ENCODE data around the gene TNRC6C. TPM values are rescaled to one million over a fixed set of nuclear protein-coding genes. Genes with fewer than 3 reads are reported as not detected.

TNRC6C gene
- polyA plus RNA-seq, 1 donor (not counting 4 experiments of a cell fraction or from before 2014, with no cell fraction given), result 0.34 TPM

- TF ChIP-seq EZH2 (IDR thresholded peaks at IDR 0.05; ENCODE audit: low read length) (no peak), CTCF (optimal IDR thresholded peaks at IDR 0.05 in 1 of 3, IDR thresholded peaks at IDR 0.05 in 1 of 3, conservative IDR thresholded peaks at IDR 0.05 in 1 of 3; ENCODE audit: extremely low read depth in 1 of 3, insufficient read depth in 2 of 3, low read length in 3 of 3) (no peak)
- H4K20me1 ChIP-seq (ENCODE audit: control insufficient read depth, extremely low read depth, insufficient read depth, low read length), result no peaks in the 10 kb centered on the region
- H3K79me2 ChIP-seq (ENCODE audit: control insufficient read depth, insufficient read depth, low read length), result peaks cover 4% of the 10 kb centered on the region
- H3K4me1 ChIP-seq (ENCODE audit: control insufficient read depth, extremely low read depth, insufficient read depth, low read length), result peaks cover 5% of the 10 kb centered on the region
- no peak overlapping the region for H2AFZ ChIP-seq (ENCODE audit: control insufficient read depth, low read length)
- H3K9ac ChIP-seq (ENCODE audit: control insufficient read depth, extremely low read depth, insufficient read depth, low read length), result no peak overlapping the region
- dilution Hi-C loops (cut with MboI; ENCODE audit: extremely low pct_ligation_motif_present, low sequenced_read_pairs), result no loop called here
- no peak overlapping the region for H3K4me3 ChIP-seq (ENCODE audit: control insufficient read depth in 2 of 3, extremely low read depth in 1 of 3, insufficient read depth in 2 of 3, low read depth in 1 of 3, low read length in 3 of 3)
- no peaks in the 10 kb centered on the region for H3K9me3 ChIP-seq (ENCODE audit: control insufficient read depth, low read depth, low read length)
- no peaks in the 10 kb centered on the region for H3K27me3 ChIP-seq (ENCODE audit: control insufficient read depth, extremely low read depth, insufficient read depth, low read length)
- no peaks in the 10 kb centered on the region for H3K9me1 ChIP-seq (ENCODE audit: control insufficient read depth, extremely low read depth, insufficient read depth, low read length)
- no peak overlapping the region for H3K4me2 ChIP-seq (ENCODE audit: control insufficient read depth, extremely low read depth, insufficient read depth, low read depth, low read length)
- H3K27ac ChIP-seq (ENCODE audit: control insufficient read depth, insufficient read depth, low read length), result no peak overlapping the region
- FAIRE-seq (no peak), DNase-seq (ENCODE audit: low read depth, low spot score) (no peak)
- peaks cover 6 to 21% of the 10 kb centered on the region in 2 experiments for H3K36me3 ChIP-seq (ENCODE audit: control insufficient read depth in 2 of 2, extremely low read depth in 1 of 2, insufficient read depth in 2 of 2, low read length in 2 of 2)
These were observed 163.9 kb downstream of the TNRC6C start for GRCh38 chr17:78122216-78122930.

GRCh38 chr17:78122931-78123249 lies 164.4 kb downstream of the TNRC6C start:
- no peaks in the 10 kb centered on the region for H3K9me3 ChIP-seq (ENCODE audit: control insufficient read depth, low read depth, low read length)
- H3K79me2 ChIP-seq (ENCODE audit: control insufficient read depth, insufficient read depth, low read length), result peaks cover 4% of the 10 kb centered on the region
- H3K9me1 ChIP-seq (ENCODE audit: control insufficient read depth, extremely low read depth, insufficient read depth, low read length), result no peaks in the 10 kb centered on the region
- H3K27me3 ChIP-seq (ENCODE audit: control insufficient read depth, extremely low read depth, insufficient read depth, low read length), result no peaks in the 10 kb centered on the region
- H3K4me2 ChIP-seq (ENCODE audit: control insufficient read depth, extremely low read depth, insufficient read depth, low read depth, low read length), result no peak overlapping the region
- H3K4me3 ChIP-seq (ENCODE audit: control insufficient read depth in 2 of 3, extremely low read depth in 1 of 3, insufficient read depth in 2 of 3, low read depth in 1 of 3, low read length in 3 of 3), result no peak overlapping the region
- DNase-seq (ENCODE audit: low read depth, low spot score), result no peak
- H4K20me1 ChIP-seq (ENCODE audit: control insufficient read depth, extremely low read depth, insufficient read depth, low read length), result no peaks in the 10 kb centered on the region
- H3K9ac ChIP-seq (ENCODE audit: control insufficient read depth, extremely low read depth, insufficient read depth, low read length), result no peak overlapping the region
- H2AFZ ChIP-seq (ENCODE audit: control insufficient read depth, low read length), result no peak overlapping the region
- H3K36me3 ChIP-seq (ENCODE audit: control insufficient read depth in 2 of 2, extremely low read depth in 1 of 2, insufficient read depth in 2 of 2, low read length in 2 of 2), result peaks cover 6 to 21% of the 10 kb centered on the region in 2 experiments
- peaks cover 6% of the 10 kb centered on the region for H3K4me1 ChIP-seq (ENCODE audit: control insufficient read depth, extremely low read depth, insufficient read depth, low read length)
- no peak overlapping the region for H3K27ac ChIP-seq (ENCODE audit: control insufficient read depth, insufficient read depth, low read length)
- TF ChIP-seq EZH2 (IDR thresholded peaks at IDR 0.05; ENCODE audit: low read length) (no peak), CTCF (optimal IDR thresholded peaks at IDR 0.05 in 1 of 3, IDR thresholded peaks at IDR 0.05 in 1 of 3, conservative IDR thresholded peaks at IDR 0.05 in 1 of 3; ENCODE audit: extremely low read depth in 1 of 3, insufficient read depth in 2 of 3, low read length in 3 of 3) (no peak)
- no peak for FAIRE-seq
- dilution Hi-C loops (cut with MboI; ENCODE audit: extremely low pct_ligation_motif_present, low sequenced_read_pairs), result no loop called here

All from keratinocyte (primary cell).